ENCODE data around the gene DOLPP1. TPM values are rescaled to one million over a fixed set of nuclear protein-coding genes. Genes with fewer than 3 reads are reported as not detected.

DOLPP1 gene
- total RNA-seq, 1 donor from 2014 or later, result 44.2 TPM

GRCh38 chr9:129064499-129064908 is 16.4 kb upstream of the DOLPP1 start:
- H3K27ac Mint-ChIP-seq (ENCODE audit: unreplicated experiment), result no peak overlapping the region
- no peaks in the 10 kb centered on the region for H3K9me3 Mint-ChIP-seq (ENCODE audit: unreplicated experiment)
- peaks cover 2% of the 10 kb centered on the region for H3K27me3 Mint-ChIP-seq (ENCODE audit: unreplicated experiment)
- H3K4me1 Mint-ChIP-seq (ENCODE audit: low read depth, unreplicated experiment), result peaks cover 8% of the 10 kb centered on the region
- no peak for DNase-seq
- no peak overlapping the region for H3K4me3 Mint-ChIP-seq (ENCODE audit: unreplicated experiment)
- no peaks in the 10 kb centered on the region for H3K36me3 Mint-ChIP-seq (ENCODE audit: unreplicated experiment)
- no peak for TF ChIP-seq CTCF (IDR thresholded peaks at IDR 0.05; ENCODE audit: partially characterized antibody, unreplicated experiment)

GRCh38 chr9:129068110-129068509 is 12.8 kb upstream of the DOLPP1 start:
- Mint-ChIP-seq H3K36me3 (ENCODE audit: unreplicated experiment) (no peaks in the 10 kb centered on the region), H3K9me3 (ENCODE audit: unreplicated experiment) (no peaks in the 10 kb centered on the region), H3K4me1 (ENCODE audit: low read depth, unreplicated experiment) (peaks cover 10% of the 10 kb centered on the region), H3K27me3 (ENCODE audit: unreplicated experiment) (peaks cover 2% of the 10 kb centered on the region), H3K27ac (ENCODE audit: unreplicated experiment) (no peak overlapping the region), H3K4me3 (ENCODE audit: unreplicated experiment) (no peak overlapping the region)
- no peak for DNase-seq
- no peak for TF ChIP-seq CTCF (IDR thresholded peaks at IDR 0.05; ENCODE audit: partially characterized antibody, unreplicated experiment)

- Mint-ChIP-seq H3K9me3 (ENCODE audit: unreplicated experiment) (no peaks in the 10 kb centered on the region), H3K4me1 (ENCODE audit: low read depth, unreplicated experiment) (peaks cover 6% of the 10 kb centered on the region), H3K36me3 (ENCODE audit: unreplicated experiment) (no peaks in the 10 kb centered on the region), H3K4me3 (ENCODE audit: unreplicated experiment) (no peak overlapping the region), H3K27me3 (ENCODE audit: unreplicated experiment) (peaks cover 2% of the 10 kb centered on the region), H3K27ac (ENCODE audit: unreplicated experiment) (peak overlapping the region; percentile 5)
- TF ChIP-seq CTCF (IDR thresholded peaks at IDR 0.05; ENCODE audit: partially characterized antibody, unreplicated experiment), result no peak
- DNase-seq, result no peak
These were observed 11.7 kb upstream of the DOLPP1 start for GRCh38 chr9:129068990-129069861.

GRCh38 chr9:129069862-129070641 is 10.9 kb upstream of the DOLPP1 start:
- no peaks in the 10 kb centered on the region for H3K36me3 Mint-ChIP-seq (ENCODE audit: unreplicated experiment)
- no peak for TF ChIP-seq CTCF (IDR thresholded peaks at IDR 0.05; ENCODE audit: partially characterized antibody, unreplicated experiment)
- H3K4me3 Mint-ChIP-seq (ENCODE audit: unreplicated experiment), result no peak overlapping the region
- peaks cover 2% of the 10 kb centered on the region for H3K27me3 Mint-ChIP-seq (ENCODE audit: unreplicated experiment)
- H3K27ac Mint-ChIP-seq (ENCODE audit: unreplicated experiment), result no peak overlapping the region
- peaks cover 6% of the 10 kb centered on the region for H3K4me1 Mint-ChIP-seq (ENCODE audit: low read depth, unreplicated experiment)
- no peak for DNase-seq
- no peaks in the 10 kb centered on the region for H3K9me3 Mint-ChIP-seq (ENCODE audit: unreplicated experiment)

Data from glutamatergic neuron (in vitro differentiated cells).